LHCN-M2 (cell line): ENCODE measurements around the gene ZNF579. TPM values are rescaled to one million over a fixed set of nuclear protein-coding genes. Genes with fewer than 3 reads are reported as not detected.

Experiments used
- DNase-seq: peaks from one replicate; pipeline ENCODE4 v3.0.0-alpha.2; 2012; ENCODE audit warnings: low read depth
- total RNA-seq: library from RNA; depleted of rRNA; stranded (reverse); fragments of >200 nt; gene quantifications from 2 replicates; pipeline ENCODE4 v1.2.3, GENCODE V29; 2014

ZNF579 gene
- total RNA-seq, 1 experiment from 2014 or later, result 7.7 TPM

GRCh38 chr19:55613396-55613795, 32.7 kb upstream of the ZNF579 start:
- DNase-seq, result no peak

- DNase-seq, result no peak
Measured at GRCh38 chr19:55611983-55612645, 31.5 kb upstream of the ZNF579 start.

GRCh38 chr19:55611300-55611982, 30.8 kb upstream of the ZNF579 start:
- DNase-seq, result no peak

GRCh38 chr19:55609326-55609725, 28.7 kb upstream of the ZNF579 start:
- no peak for DNase-seq

- no peak for DNase-seq
Measured at GRCh38 chr19:55606817-55607216, 26.2 kb upstream of the ZNF579 start.

GRCh38 chr19:55606471-55606787, 25.8 kb upstream of the ZNF579 start:
- no peak for DNase-seq

- peak; percentile 74 for DNase-seq
Measured at GRCh38 chr19:55605637-55606470, 25.2 kb upstream of the ZNF579 start, which contains the start of gene ZNF865. ZNF865 (plus strand) TSS chr19:55605647; CDS start chr19:55613619, 7,972 bp downstream.

- DNase-seq, result peak; percentile 96
Measured at GRCh38 chr19:55605207-55605636, 24.6 kb upstream of the ZNF579 start.

- DNase-seq, result no peak
Measured at GRCh38 chr19:55603581-55604292, 23.1 kb upstream of the ZNF579 start.

- DNase-seq, result no peak
Measured at GRCh38 chr19:55603115-55603514, 22.5 kb upstream of the ZNF579 start.

- DNase-seq, result no peak
Measured at GRCh38 chr19:55602104-55603001, 21.7 kb upstream of the ZNF579 start.

GRCh38 chr19:55601084-55601483, 20.4 kb upstream of the ZNF579 start:
- no peak for DNase-seq

GRCh38 chr19:55600662-55601028, 20.0 kb upstream of the ZNF579 start:
- DNase-seq, result no peak

- DNase-seq, result peak; percentile 85
Measured at GRCh38 chr19:55599842-55600661, 19.4 kb upstream of the ZNF579 start, which contains the start of gene ZNF524. ZNF524 (plus strand) TSS chr19:55600288; CDS start chr19:55602113, 1,825 bp downstream.

GRCh38 chr19:55599468-55599841, 18.8 kb upstream of the ZNF579 start, which contains the start of gene FIZ1:
FIZ1 (minus strand) TSS chr19:55599517; CDS start chr19:55597865, 1,652 bp downstream.
- peak; percentile 98 for DNase-seq

- peak; percentile 92 for DNase-seq
Measured at GRCh38 chr19:55598719-55599467, 18.2 kb upstream of the ZNF579 start.

GRCh38 chr19:55598034-55598433, 17.4 kb upstream of the ZNF579 start:
- DNase-seq, result no peak

GRCh38 chr19:55597501-55597921, 16.9 kb upstream of the ZNF579 start:
- DNase-seq, result no peak

GRCh38 chr19:55596304-55596703, 15.7 kb upstream of the ZNF579 start:
- no peak for DNase-seq
